Measurements from ENCODE around the gene BAZ1B. TPM values are rescaled to one million over a fixed set of nuclear protein-coding genes. Genes with fewer than 3 reads are reported as not detected.
"Not testable (repeated sequence)": the region's sequence is repeated elsewhere in the genome, so short reads cannot be mapped to it uniquely, and the experiment has no call there.

The BAZ1B gene
- 21.5 TPM for total RNA-seq

GRCh38 chr7:73522105-73522872 lies at the start of gene BAZ1B:
TSS of gene BAZ1B (minus strand) at chr7:73522293. CDS start at chr7:73521933, 360 bp downstream.
- DNase-seq (ENCODE audit: low spot score) (peak; percentile 99), ATAC-seq (peak; percentile 95)

- no peak for DNase-seq (ENCODE audit: low spot score)
- no peak for ATAC-seq
Observed at GRCh38 chr7:73570977-73571376, 48.9 kb upstream of the BAZ1B start.

DNA sequence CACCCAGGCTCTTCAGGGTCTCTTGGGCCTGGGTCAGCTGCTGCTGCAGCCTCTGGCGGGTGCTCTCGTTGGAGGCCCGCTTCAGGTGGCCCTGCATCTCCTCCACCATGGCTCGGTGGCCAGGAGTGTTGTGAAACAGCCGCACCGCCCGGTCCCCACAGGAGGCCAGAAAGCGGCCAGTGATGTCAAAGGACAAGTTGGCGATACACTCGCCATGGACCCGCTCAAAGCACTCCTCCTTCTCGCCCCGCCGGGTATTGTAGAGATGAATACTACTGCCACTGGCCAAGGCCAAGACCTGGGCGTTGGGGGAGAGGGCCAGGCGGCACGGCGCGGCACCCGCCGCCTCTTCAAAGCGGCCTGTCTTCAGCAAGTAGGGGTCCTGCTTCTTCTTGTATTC lies 48.4 kb upstream of the BAZ1B start:
- DNase-seq (ENCODE audit: low spot score) (no peak), ATAC-seq (no peak)

DNA sequence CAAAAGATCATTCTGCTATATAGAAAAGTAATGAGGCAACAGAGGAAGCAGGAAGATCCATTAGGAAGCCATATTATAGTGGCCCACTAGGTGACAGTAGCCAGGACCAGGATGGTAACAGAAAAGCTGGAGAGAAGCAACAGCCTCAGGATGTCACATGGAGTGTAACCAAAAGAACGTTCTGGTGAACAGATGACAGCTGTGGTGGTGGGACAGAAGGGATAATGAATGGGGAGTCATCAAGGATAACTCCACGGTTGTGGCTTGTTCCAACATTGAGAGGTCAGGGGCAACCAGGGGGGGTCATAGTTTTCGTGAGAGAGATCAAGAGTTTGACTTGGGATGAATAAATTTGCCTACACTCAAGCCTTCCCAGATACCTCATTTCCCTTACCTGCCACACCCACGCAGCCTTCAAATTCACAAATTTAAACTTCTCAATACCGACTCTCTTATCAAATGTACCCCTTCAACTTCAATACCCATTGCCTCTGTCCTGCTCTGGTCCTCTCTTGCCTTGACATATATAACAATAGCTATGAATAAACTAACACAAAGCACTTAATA lies 47.0 kb upstream of the BAZ1B start:
- DNase-seq (ENCODE audit: low spot score) (no peak), ATAC-seq (no peak)

- DNase-seq (ENCODE audit: low spot score): no peak
- ATAC-seq: no peak
Observed at GRCh38 chr7:73567846-73568685, 46.0 kb upstream of the BAZ1B start.

- ATAC-seq (no peak), DNase-seq (ENCODE audit: low spot score) (no peak)
Observed at GRCh38 chr7:73567140-73567539, 45.0 kb upstream of the BAZ1B start.

GRCh38 chr7:73566431-73566830 lies 44.3 kb upstream of the BAZ1B start:
- DNase-seq (ENCODE audit: low spot score): not testable (repeated sequence)
- ATAC-seq: peak; percentile 27

- DNase-seq (ENCODE audit: low spot score) (no peak), ATAC-seq (peak; percentile 73)
Observed at GRCh38 chr7:73565675-73566340, 43.7 kb upstream of the BAZ1B start.

DNA sequence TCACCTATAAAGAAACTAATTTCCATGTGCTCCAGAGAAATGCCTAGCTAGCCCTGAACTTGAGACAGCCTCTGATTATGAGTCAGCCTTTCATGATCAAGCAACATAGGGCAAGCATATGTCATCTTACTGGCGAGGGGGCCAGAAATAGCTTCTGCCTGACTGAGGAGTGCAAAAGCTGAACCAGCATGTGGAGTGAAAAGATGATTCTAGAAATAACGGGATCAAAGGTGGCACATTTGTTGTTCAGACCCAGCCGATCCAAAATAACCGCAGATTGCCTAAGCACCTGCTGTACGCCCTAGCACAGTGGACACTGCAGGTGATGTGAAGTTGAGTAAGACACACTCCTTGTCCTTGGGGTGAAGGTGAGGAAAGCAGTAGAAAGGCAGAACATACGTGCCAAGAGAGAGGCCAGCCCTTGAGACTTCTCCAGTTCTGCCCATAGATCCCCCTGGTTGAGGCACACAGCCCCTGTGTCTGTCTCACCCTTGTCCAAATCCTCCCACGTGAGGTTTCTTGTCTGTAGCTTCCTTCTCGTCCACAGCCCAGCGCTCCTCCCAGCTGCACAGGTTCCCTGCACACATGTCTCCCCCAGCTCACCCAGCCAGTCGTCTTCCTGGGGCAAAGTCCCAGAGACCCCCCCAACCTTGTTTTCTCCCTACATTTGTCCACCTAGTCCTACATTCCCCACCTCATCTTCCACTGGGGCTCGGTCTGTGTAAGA lies 38.2 kb upstream of the BAZ1B start:
- ATAC-seq: no peak
- DNase-seq (ENCODE audit: low spot score): no peak

- ATAC-seq (peak; percentile 78), DNase-seq (ENCODE audit: low spot score) (peak; percentile 83)
Observed at GRCh38 chr7:73557397-73558257, 35.5 kb upstream of the BAZ1B start, which contains the start of gene BCL7B. TSS of gene BCL7B (minus strand) at chr7:73557690. CDS start at chr7:73557578, 112 bp downstream.

GRCh38 chr7:73557108-73557396 lies 35.0 kb upstream of the BAZ1B start:
- ATAC-seq: peak; percentile 93
- DNase-seq (ENCODE audit: low spot score): peak; percentile 96

GRCh38 chr7:73556208-73557107 lies 34.4 kb upstream of the BAZ1B start:
- no peak for ATAC-seq

DNA sequence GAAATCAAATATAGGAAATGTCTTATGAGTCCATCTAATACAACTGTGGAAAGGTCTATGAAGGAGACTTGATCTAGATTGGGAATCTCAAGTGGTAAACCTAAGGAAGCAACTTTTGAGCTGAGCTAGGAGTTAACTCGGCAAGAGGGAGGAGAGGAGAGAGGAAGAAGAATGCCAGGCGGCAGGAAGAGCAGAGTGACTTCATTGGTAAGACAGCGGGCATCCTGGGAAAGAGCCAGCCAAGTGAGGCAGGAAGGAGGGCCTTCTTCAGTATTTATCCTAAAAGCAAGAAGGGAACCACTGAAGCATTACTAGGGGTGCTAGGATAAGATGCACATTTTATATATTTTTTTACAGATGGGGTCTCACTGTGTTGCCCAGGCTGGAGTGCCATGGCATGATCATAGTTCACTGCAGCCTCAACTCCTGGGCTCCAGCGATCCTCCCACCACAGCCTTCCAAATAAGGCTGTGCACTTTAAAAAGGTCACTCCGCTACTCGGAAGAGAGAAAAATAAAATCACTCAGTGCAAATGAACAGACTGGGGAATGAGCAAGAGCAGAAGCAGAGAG lies 33.4 kb upstream of the BAZ1B start:
- DNase-seq (ENCODE audit: low spot score) (no peak), ATAC-seq (no peak)

More at GRCh38 chr7:73556208-73557107, 34.4 kb upstream of the BAZ1B start:
- no peak for DNase-seq (ENCODE audit: low spot score)

DNA sequence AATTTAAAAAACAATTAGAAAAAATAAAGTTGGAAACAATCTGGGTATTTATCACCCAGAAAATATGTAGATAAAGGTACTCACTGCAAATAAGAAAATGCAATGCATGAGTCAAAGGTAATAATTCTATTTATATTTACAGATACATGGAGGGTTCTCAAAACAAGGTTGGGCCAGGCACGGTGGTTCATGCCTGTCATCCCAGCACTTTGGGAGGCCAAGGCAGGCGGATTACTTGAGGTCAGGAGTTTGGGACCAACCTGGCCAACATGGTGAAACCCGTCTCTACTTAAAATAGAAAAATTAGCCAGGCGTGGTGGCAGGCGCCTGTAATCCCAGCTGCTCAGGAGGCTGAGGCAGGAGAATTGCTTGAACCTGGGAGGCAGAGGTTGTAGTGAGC lies 28.0 kb upstream of the BAZ1B start:
- DNase-seq (ENCODE audit: low spot score); ATAC-seq: not testable (repeated sequence)

DNA sequence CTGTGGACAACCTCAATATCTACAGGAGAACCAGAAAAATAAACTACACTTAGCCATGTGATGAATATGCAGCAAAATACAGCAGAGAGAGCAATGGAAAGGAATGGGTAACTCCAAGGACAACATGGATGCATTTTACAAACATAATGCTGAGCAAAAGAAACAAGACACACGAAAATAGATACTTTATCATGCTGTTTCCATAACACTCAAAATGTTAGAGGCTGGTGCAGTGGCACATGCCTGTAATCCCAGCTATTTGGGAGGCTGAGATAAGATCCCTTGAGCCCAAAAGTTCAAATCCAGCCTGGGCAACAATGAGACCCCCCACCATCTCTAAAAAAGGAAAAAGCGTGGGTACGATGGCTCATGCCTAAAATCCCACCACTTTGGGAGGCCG lies 27.1 kb upstream of the BAZ1B start:
- ATAC-seq (no peak), DNase-seq (ENCODE audit: low spot score) (no peak)

GRCh38 chr7:73547841-73548240 lies 25.7 kb upstream of the BAZ1B start:
- DNase-seq (ENCODE audit: low spot score) (no peak), ATAC-seq (no peak)

GRCh38 chr7:73544678-73545077 lies 22.6 kb upstream of the BAZ1B start:
- no peak for DNase-seq (ENCODE audit: low spot score)
- no peak for ATAC-seq

DNA sequence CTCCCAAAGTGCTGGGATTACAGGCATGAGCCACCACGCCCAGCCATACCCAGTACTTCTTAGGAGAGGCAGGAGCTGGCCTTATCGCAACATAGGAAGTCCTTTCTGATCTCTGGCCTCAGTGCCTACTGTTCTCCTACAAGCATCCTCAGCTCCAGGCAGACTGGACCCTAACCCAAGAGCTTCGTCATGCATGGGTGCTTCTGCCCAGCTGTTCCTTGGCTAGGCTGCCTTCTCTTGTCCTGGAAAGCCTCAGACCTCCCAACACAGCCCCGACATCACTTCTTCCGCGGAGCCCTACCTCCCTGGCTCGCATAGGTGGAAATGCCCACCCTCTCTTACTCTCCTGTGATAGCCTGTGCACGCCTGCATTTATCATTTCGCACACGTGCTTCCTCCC lies 19.6 kb upstream of the BAZ1B start:
- no peak for DNase-seq (ENCODE audit: low spot score)
- ATAC-seq: no peak
